SU-DHL-6 (cell line): Measurements from ENCODE around the gene FBXO8.

Experiments
- EZH2phosphoT487 ChIP-seq: fragments of 200-600 bp; sonication (generic), shearing (Covaris generic); conservative IDR thresholded peaks from 2 replicates; pipeline ENCODE4 v1.6.1; 2018; ENCODE audit warnings: mild to moderate bottlenecking, antibody characterized with exemption, low read length, moderate library complexity, mixed read lengths
- TF ChIP-seq, protein P1 (sequence below): fragments of 200-600 bp; sonication (generic); IDR thresholded peaks from one replicate; pipeline ENCODE4 v1.5.1; 2017; ENCODE audit warnings: antibody characterized with exemption, mild to moderate bottlenecking, low read length, moderate library complexity; ENCODE audit not compliant: insufficient read depth, poor library complexity, severe bottlenecking

DNA sequence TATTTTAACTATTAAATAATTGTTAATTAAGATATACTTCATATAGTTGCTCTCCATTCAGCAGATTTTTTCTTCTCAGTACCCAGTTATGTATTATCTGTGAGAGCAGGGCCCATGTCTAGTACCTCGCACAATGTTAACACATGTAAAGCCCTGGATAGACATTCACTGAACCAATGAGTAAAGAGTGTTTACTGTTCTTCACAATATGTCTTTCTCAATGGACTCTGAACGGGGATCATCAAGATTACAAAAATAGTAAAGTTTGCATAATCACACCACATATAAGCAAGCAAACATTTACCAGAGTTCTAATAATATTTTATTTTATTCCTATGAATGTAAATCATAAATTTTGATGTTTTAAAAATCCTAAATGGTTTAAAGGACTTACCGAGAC is 47.1 kb downstream of the FBXO8 start:
- TF ChIP-seq, protein P1, sequence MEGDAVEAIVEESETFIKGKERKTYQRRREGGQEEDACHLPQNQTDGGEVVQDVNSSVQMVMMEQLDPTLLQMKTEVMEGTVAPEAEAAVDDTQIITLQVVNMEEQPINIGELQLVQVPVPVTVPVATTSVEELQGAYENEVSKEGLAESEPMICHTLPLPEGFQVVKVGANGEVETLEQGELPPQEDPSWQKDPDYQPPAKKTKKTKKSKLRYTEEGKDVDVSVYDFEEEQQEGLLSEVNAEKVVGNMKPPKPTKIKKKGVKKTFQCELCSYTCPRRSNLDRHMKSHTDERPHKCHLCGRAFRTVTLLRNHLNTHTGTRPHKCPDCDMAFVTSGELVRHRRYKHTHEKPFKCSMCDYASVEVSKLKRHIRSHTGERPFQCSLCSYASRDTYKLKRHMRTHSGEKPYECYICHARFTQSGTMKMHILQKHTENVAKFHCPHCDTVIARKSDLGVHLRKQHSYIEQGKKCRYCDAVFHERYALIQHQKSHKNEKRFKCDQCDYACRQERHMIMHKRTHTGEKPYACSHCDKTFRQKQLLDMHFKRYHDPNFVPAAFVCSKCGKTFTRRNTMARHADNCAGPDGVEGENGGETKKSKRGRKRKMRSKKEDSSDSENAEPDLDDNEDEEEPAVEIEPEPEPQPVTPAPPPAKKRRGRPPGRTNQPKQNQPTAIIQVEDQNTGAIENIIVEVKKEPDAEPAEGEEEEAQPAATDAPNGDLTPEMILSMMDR = no peak
- TF ChIP-seq EZH2phosphoT487 = no peak
